DMS153 treated with DMSO at 0.1 percent for 48 hours (cell line): ENCODE measurements around the gene CASR.
A peak's percentile ranks its signal among the peaks of the same experiment; 100 is the strongest.
"Not testable (repeated sequence)": the region's sequence is repeated elsewhere in the genome, so short reads cannot be mapped to it uniquely, and the experiment has no call there.

ENCODE experiments used
- DNase-seq: peaks from one replicate; lab custom pipeline; 2025; ENCODE audit not compliant: unreplicated experiment; lab: John Stamatoyannopoulos, UW

Gene CASR

GRCh38 chr3:122183521-122183892 is at the start of gene CASR:
Gene CASR (plus strand): TSS chr3:122183668. CDS start chr3:122254190, 70,522 bp downstream.
- no peak for DNase-seq

- no peak for DNase-seq
These were observed 37.0 kb upstream of the CASR start for GRCh38 chr3:122146466-122146865.

GRCh38 chr3:122148941-122149627 is 34.4 kb upstream of the CASR start:
- no peak for DNase-seq

- no peak for DNase-seq
These were observed 32.0 kb upstream of the CASR start for GRCh38 chr3:122151480-122151879.

GRCh38 chr3:122164983-122165382 is 18.5 kb upstream of the CASR start:
- not testable (repeated sequence) for DNase-seq

- DNase-seq, result no peak
These were observed 15.8 kb upstream of the CASR start for GRCh38 chr3:122167630-122168029.

- DNase-seq, result no peak
These were observed 15.4 kb upstream of the CASR start for GRCh38 chr3:122168044-122168443.

- DNase-seq, result no peak
These were observed 13.6 kb upstream of the CASR start for GRCh38 chr3:122169911-122170310.

GRCh38 chr3:122171361-122171760 is 12.1 kb upstream of the CASR start:
- not testable (repeated sequence) for DNase-seq

GRCh38 chr3:122178711-122179110 is 4.8 kb upstream of the CASR start:
- no peak for DNase-seq

GRCh38 chr3:122183893-122184590 is 574 bp downstream of the CASR start:
- DNase-seq, result no peak

- no peak for DNase-seq
These were observed 1.1 kb downstream of the CASR start for GRCh38 chr3:122184591-122184929.

GRCh38 chr3:122186372-122186771 is 2.9 kb downstream of the CASR start:
- peak; percentile 43 for DNase-seq

GRCh38 chr3:122188737-122189136 is 5.3 kb downstream of the CASR start:
- DNase-seq, result peak; percentile 13

- no peak for DNase-seq
These were observed 5.9 kb downstream of the CASR start for GRCh38 chr3:122189357-122189756.

- DNase-seq, result no peak
These were observed 7.1 kb downstream of the CASR start for GRCh38 chr3:122190525-122190924.

- no peak for DNase-seq
These were observed 15.5 kb downstream of the CASR start for GRCh38 chr3:122198966-122199365.

- no peak for DNase-seq
These were observed 16.1 kb downstream of the CASR start for GRCh38 chr3:122199552-122199951.

GRCh38 chr3:122200661-122201060 is 17.2 kb downstream of the CASR start:
- peak; percentile 50 for DNase-seq

- not testable (repeated sequence) for DNase-seq
These were observed 18.0 kb downstream of the CASR start for GRCh38 chr3:122201476-122201875.

- no peak for DNase-seq
These were observed 25.1 kb downstream of the CASR start for GRCh38 chr3:122208579-122208978.

- DNase-seq, result no peak
These were observed 30.2 kb downstream of the CASR start for GRCh38 chr3:122213650-122214049.

GRCh38 chr3:122214711-122215110 is 31.2 kb downstream of the CASR start:
- DNase-seq, result no peak
